ENCODE results near the gene GTF2H2C_2.
"Not testable (repeated sequence)": the region's sequence is repeated elsewhere in the genome, so short reads cannot be mapped to it uniquely, and the experiment has no call there.

GTF2H2C_2 gene

DNA sequence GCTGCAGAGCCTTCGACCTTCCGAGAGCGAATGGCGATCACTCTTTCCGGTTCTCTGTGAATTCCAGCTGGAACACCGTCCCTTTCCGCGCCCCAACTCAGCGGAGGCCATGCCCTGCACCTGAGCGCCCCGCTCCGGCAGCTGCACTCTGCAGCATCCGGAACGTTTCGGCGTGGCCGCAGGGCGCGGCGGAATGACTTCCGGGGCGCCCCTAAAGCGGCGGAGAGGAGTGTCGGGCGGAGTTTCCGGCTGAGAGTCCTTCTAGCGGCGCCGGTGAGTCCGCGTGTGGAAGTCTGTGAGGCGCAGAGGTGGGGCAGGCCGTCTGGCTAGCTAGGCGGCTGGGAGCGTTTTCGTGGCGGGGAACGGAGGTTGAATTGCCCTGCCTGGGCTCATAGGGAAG is at the start of gene GTF2H2C_2:
GTF2H2C_2 (plus strand) TSS at position 252 of the 400 bp plus-strand sequence.
- not testable (repeated sequence) for DNase-seq

DNA sequence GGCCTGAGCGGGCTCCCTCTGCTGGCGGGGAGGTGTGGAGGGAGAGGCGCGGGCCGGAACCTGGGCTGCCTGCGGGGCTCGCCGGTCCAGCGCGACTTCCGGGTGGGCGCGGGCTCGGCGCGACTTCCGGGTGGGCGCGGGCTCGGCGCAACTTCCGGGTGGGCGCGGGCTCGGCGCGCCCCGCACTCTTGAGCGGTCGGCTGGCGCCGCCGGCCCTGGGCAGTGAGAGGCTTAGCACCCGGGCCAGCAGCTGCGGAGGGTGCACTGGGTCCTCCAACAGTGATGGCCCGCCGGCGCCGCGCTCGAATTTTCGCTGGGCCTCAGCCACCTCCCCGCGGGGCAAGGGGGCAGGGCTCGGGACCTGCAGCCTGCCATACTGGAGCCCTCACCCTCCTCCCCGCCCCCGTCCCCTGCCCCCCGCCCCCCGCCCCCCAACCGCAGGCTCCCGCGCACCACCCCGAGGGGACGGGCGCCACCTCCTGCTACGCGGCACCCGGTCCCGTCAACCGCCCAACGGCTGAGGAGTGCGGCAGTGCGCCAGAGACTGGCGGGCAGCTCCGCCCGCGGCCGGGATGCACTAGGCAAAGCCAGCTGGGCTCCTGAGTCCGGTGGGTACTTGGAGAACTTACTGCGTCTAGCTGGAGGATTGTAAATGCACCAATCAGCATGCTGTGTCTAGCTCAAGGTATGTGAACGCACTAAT is 14.0 kb upstream of the GTF2H2C_2 start:
- DNase-seq = not testable (repeated sequence)

DNA sequence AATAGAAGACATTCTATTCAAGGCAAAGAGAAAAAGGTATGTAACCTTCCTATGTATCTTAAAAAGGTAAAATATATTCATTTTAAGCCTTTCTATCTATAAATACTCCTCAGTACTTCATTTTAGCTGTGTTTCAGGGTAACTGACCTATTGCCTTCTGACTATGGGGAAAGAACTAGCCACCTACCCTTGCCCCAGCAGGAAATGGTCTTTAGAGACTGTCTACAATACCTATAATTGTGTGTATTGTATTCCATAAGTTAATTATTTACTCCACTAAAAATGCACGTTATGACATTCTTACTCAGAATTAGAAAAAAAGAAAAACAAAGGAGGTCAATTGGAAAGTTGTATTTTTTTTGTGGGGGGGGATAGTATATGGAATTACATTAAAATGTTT is 6.2 kb downstream of the GTF2H2C_2 start:
- not testable (repeated sequence) for DNase-seq

DNA sequence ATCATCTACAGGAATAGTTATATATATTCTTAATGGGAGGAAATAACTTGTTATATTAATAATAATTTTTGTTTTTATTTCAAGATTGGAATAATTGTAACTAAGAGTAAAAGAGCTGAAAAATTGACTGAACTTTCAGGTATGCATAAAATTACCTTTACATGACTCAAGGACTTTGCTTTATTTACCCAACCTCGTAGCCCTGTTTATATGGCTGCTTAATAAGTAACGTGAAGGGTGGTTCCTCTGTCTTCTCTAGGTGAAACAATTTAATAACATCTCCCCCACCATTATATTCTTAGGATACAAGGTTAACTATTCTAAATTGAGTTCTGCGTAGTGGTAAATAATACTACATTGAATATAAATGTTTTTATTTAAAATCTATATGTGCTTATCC is 8.0 kb downstream of the GTF2H2C_2 start:
- DNase-seq = not testable (repeated sequence)

DNA sequence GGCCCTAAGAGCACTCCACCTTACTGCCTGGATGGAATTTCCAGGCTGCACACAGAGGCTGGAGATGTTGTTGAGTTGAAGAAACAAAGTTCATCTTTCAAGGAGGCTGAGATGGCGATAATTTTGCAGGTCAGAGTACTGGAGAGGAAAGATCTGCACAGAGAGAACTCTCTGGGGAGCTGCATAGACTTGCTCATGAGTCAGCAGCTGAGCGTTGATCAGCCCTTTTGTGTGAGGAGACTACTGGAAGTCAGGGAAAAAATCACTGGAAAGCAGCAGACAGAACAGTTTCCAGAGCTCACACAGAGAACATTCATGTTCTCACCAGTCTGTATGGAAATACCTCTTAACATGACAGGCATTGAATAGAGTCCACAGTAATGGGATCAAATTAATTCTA is 23.4 kb downstream of the GTF2H2C_2 start:
- DNase-seq = not testable (repeated sequence)

DNA sequence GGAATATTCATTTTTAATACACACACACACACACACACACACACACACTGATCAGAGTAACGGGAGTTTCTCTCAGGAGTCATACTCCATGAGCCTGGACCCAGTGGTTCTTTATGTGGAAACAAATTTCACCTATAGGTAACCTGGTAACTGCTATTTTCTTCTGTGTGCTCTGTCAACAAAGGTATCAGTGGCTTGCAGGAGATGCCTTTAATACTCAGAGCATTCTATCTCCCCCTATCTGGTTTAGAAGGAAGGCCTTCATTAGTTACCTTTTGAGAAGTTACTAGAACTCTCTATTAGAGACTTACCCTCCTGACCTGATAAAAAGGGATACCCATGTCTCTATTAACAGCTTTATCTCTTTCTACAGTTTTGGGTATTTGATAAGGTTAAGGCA is 34.4 kb downstream of the GTF2H2C_2 start:
- not testable (repeated sequence) for DNase-seq

DNA sequence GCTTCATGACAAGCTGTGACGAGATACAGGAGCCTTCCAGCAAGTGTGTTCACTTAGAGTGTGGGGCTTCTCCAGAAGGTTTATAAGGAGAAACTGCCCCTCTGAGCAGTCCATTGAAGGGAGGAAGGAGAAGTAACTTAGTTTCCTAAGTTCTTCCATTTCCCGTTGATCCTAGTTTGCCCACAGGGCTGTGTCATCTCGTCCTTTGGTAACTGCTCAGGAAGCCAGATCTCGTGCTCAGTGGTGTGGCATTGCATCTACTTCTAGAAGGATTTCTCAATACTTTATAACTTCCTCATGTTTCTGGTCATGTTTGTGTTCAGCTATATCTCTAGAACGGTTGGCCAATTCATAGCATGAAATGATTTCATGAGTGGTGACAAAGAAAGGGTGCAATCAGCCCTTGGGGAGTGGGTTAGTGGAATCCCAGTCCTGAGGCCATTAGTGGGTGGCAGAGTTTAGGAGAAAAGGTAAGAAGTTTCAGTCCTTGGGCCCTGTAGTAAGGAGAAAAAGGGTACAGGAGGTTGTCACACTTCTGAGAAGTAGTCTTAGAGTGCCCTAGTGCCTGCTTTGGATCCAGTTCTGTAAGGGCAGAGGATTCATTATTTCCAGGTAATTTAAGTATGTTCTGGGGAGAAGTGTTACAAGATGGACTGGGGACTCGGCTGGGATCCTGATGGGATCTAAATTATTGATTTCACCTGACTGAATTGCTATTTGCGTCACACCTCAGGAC is 36.2 kb downstream of the GTF2H2C_2 start:
- not testable (repeated sequence) for DNase-seq

DNA sequence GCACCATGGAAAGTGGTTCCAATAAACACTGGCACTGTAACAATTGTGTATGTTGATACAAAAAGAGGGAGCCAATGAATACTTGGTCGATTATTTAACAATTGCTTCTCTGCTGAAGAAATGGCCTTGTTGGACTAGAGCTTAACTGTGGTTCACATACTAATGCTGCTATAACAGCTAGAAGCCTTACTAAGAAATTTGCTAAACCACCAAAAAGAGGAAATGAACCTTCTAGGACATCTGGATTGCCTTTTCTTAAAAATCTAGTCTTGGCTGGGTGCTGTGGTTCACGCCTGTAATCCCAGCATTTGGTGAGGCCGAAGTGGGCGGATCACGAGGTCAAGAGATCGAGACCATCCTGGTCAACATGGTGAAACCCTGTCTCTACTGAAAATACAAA is 41.9 kb downstream of the GTF2H2C_2 start:
- DNase-seq = not testable (repeated sequence)

DNA sequence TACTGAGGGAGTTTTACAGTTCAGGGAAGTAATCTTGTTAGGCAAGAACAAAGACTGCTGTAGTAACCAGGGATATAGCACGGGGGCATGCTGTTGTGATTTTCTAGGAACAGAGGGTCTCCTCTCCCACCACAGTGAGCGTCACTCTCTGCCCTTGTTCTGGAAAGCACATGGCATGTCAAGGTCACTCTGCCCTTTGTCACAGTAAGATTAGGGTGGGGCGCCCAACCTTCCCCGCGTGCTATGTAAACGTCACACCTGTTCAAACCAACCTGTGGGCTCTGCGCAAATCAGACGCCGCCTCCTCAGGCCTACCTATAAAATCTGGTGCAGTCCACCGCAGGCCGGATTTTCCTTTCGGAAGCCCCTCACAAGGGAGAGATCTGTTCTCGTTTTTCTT is 44.0 kb downstream of the GTF2H2C_2 start:
- not testable (repeated sequence) for DNase-seq

DNA sequence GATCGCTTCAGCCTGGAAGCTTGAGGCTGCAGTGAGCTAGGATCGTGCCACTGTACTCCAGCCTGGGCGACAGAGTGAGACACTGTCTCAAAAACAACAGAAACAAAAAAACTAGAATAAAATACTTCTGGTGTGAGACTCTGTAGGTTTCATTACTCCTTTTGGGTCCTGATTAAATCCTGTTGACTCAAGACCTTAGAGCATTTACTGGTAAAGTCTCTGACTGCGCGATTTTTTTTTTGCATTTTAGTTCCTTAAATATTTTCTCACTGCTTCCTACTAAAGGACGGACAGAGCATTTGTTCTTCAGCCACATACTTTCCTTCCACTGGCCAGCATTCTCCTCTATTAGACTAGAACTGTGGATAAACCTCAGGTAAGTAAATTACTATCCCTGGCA is 46.8 kb downstream of the GTF2H2C_2 start:
- not testable (repeated sequence) for DNase-seq

DNA sequence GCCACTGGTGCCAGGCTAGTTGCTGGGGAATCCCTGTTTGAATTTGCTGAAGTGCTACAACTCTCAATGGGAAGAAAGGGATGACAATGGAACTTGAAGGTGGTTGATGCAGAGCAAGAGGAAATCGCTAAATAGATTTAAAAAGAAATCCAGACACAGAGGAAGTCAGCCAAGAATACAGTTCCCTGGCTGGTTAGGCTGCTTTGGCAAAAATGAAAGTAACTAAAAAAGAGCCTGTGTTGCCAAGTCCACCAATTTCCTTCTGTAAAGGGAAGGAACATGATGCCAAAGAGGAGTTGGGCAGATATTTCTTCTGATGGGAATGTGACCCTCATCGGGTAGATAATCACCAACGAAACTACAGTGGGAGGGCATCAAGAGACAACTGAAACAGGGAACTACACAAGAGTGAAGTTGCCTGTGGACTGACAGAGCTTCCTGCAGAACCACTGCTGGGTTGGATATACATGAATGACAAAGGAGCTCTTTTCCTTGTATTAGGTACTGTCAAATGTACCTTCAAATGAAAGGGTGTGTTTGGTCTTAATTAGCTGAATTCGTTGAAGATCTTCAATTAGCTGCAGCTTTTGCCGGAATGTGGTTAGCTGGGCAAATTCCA is 49.0 kb downstream of the GTF2H2C_2 start:
- not testable (repeated sequence) for DNase-seq

DNA sequence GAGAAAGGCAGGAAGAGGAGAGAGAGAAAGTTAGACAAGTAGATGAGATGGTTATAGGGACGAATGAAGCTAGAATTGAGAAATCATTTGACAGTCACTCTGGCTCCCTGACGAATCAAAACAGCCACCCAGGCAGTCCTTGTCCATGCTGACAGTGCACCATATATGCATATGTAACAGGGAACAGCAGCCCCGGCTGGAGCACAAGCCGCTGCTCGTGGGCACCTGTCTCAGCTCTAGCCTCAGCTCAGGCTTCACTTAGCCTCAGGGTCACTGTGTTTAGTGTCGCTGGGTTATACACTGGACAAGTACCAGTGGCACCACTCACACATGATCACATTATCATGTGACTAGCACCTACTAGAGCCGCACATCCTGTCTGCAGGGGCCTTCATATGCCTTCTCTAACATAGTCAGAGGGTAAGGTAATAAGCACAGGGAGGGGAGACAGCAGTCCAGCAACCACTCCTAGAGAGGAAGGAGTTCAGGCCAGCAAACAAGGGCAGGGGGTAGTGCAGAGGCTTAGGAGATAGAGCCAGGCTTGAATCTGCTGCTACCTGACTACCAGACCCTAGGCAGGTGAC is 54.9 kb downstream of the GTF2H2C_2 start:
- not testable (repeated sequence) for DNase-seq

Measured in NCI-H2081 treated with DMSO at 0.1 percent for 48 hours (cell line).